ENCODE data around the gene LRMDA.

GRCh38 chr10:75476985-75477384, 45.6 kb downstream of the LRMDA start:
- no peak for TF ChIP-seq CTCF (IDR thresholded peaks at IDR 0.05)
- TF ChIP-seq EZH2 (IDR thresholded peaks at IDR 0.05; ENCODE audit: borderline replicate concordance, insufficient read depth, low read depth, low read length, poor library complexity, severe bottlenecking), result no peak
